GM12878 (cell line): ENCODE results near the gene CBX7. TPM values are rescaled to one million over a fixed set of nuclear protein-coding genes. Genes with fewer than 3 reads are reported as not detected.

Experiments used
- ATAC-seq: fragments of 200-7000 bp; cut with Tn5 transposase; 3 replicates; pipeline ENCODE4 v1.9.1; 2020; ENCODE audit warnings: mild to moderate bottlenecking, moderate library complexity
- BruUV-seq: library from RNA; stranded (reverse); fragments of 400-500 nt; replicated peaks from 2 replicates; lab custom pipeline; 2021; lab: Mats Ljungman, UMichigan
- CTCF ChIA-PET: fragments of 300-600 bp; sonication (Branson Sonifier 250); formaldehyde crosslinking; extraction: SDS; loops from one replicate; lab custom pipeline; 2021; ENCODE audit warnings: inconsistent platforms; lab: Yijun Ruan, JAX
- POLR2A ChIA-PET: fragments of 350-600 bp; formaldehyde crosslinking; extraction: SDS; loops from one replicate; lab custom pipeline; 2021; ENCODE audit warnings: inconsistent platforms; lab: Charles Lee
- RAD21 ChIA-PET: fragments of 300-600 bp; sonication (Branson Sonifier 250); formaldehyde crosslinking; loops from one replicate; lab custom pipeline; 2023; ENCODE audit warnings: antibody characterized with exemption; ENCODE audit not compliant: unreplicated experiment; lab: Charles Lee
- SMC1A ChIA-PET: fragments of 300-600 bp; sonication (Branson Sonifier 250); formaldehyde crosslinking; loops from one replicate; lab custom pipeline; 2023; ENCODE audit not compliant: unreplicated experiment, uncharacterized antibody; lab: Charles Lee
- DNase-seq: peaks from one replicate; pipeline ENCODE4 v3.0.0-alpha.2; 2011; ENCODE audit warnings: low read depth, low spot score
- FAIRE-seq: peaks from 3 replicates; lab custom pipeline; 2011; peaks lifted over from hg19 to GRCh38; lab: Jason Lieb, UNC
- H2AFZ ChIP-seq: 2 replicates; pipeline ENCODE4 v1.6.0; 2011; ENCODE audit warnings: low read depth, low read length, control low read depth; ENCODE audit not compliant: control insufficient read depth
- H3K27ac ChIP-seq: 2 replicates; pipeline ENCODE4 v1.5.1; 2011; ENCODE audit warnings: control low read depth; ENCODE audit not compliant: control insufficient read depth, insufficient read depth
- H3K27me3 ChIP-seq, 2 experiments: replicated peaks in 1 of 2; 2 replicates each; pipeline versions ENCODE4 v1.6.0 to v1.6.1; 2011; ENCODE audit warnings: low read length in 1 of 2; ENCODE audit not compliant: control insufficient read depth in 2 of 2, insufficient read depth in 2 of 2
- H3K36me3 ChIP-seq, 2 experiments: 2 replicates each; pipeline ENCODE4 v1.5.1; 2011; ENCODE audit warnings: low read length in 1 of 2; ENCODE audit not compliant: control insufficient read depth in 2 of 2, insufficient read depth in 2 of 2
- H3K4me1 ChIP-seq: 2 replicates; pipeline ENCODE4 v1.6.1; 2011; ENCODE audit warnings: mild to moderate bottlenecking, low read length, moderate library complexity, mixed read lengths; ENCODE audit not compliant: control insufficient read depth, insufficient read depth
- H3K4me2 ChIP-seq: 2 replicates; pipeline ENCODE4 v1.6.0; 2011; ENCODE audit warnings: control low read depth; ENCODE audit not compliant: control insufficient read depth, insufficient read depth
- H3K4me3 ChIP-seq: fragments of 200-600 bp; sonication (generic); 2 replicates; pipeline ENCODE4 v1.5.1; 2016
- H3K79me2 ChIP-seq: 2 replicates; pipeline ENCODE4 v1.6.0; 2011; ENCODE audit warnings: low read length; ENCODE audit not compliant: control insufficient read depth, insufficient read depth
- H3K9ac ChIP-seq: 2 replicates; pipeline ENCODE4 v1.8.0; 2011; ENCODE audit warnings: low read length, control low read depth, mixed read lengths; ENCODE audit not compliant: control insufficient read depth, insufficient read depth
- H3K9me3 ChIP-seq: replicated peaks from 3 replicates; pipeline ENCODE4 v1.5.1; 2011; ENCODE audit warnings: mild to moderate bottlenecking, low read length; ENCODE audit not compliant: control insufficient read depth, insufficient read depth
- H4K20me1 ChIP-seq: 2 replicates; pipeline ENCODE4 v1.6.0; 2011; ENCODE audit not compliant: control insufficient read depth, insufficient read depth
- ASH2L ChIP-seq: fragments of 300-600, 200-600 bp; sonication (generic); IDR thresholded peaks from 2 replicates; pipeline ENCODE4 v1.6.1; 2017; ENCODE audit warnings: low read depth, mild to moderate bottlenecking, borderline replicate concordance
- BACH1 ChIP-seq: fragments of 450-650 bp; IDR thresholded peaks from 2 replicates; pipeline ENCODE4 v1.6.1; 2017; ENCODE audit warnings: mild to moderate bottlenecking, borderline replicate concordance
- CEBPB ChIP-seq, 2 experiments: fragments of 150-350 bp in 1 of 2; IDR thresholded peaks; 2 replicates each; pipeline ENCODE4 v1.6.1; 2012 to 2014; ENCODE audit warnings: low read depth in 2 of 2, low read length in 2 of 2, borderline replicate concordance in 1 of 2, inconsistent platforms in 1 of 2
- CREB1 ChIP-seq: IDR thresholded peaks from 2 replicates; pipeline ENCODE4 v1.6.1; 2012; ENCODE audit warnings: low read depth, mild to moderate bottlenecking, inconsistent platforms
- EP300 ChIP-seq, 2 experiments: fragments of 150-350 bp in 1 of 2; IDR thresholded peaks; 2 replicates each; pipeline ENCODE4 v1.6.1; 2011 to 2012; ENCODE audit warnings: low read depth in 2 of 2, low read length in 2 of 2, borderline replicate concordance in 1 of 2, improper control_type of control experiment in 1 of 2, inconsistent platforms in 1 of 2; ENCODE audit not compliant: control insufficient read depth in 1 of 2
- GATAD2B ChIP-seq: fragments of 450-650 bp; conservative IDR thresholded peaks from 2 replicates; pipeline ENCODE4 v1.6.1; 2017; ENCODE audit warnings: low read depth, mild to moderate bottlenecking, moderate library complexity
- HDGF ChIP-seq: fragments of 450-650 bp; IDR thresholded peaks from 2 replicates; pipeline ENCODE4 v1.6.1; 2016; ENCODE audit warnings: antibody characterized with exemption
- IKZF2 ChIP-seq, 2 experiments: fragments of 450-650 bp; IDR thresholded peaks; 2 replicates each; pipeline ENCODE4 v1.6.1; 2017; ENCODE audit warnings: mild to moderate bottlenecking in 2 of 2, moderate library complexity in 2 of 2
- IRF4 ChIP-seq: IDR thresholded peaks from 2 replicates; pipeline ENCODE4 v1.6.1; 2011; ENCODE audit warnings: low read depth, low read length
- KAT2A ChIP-seq: conservative IDR thresholded peaks from 2 replicates; pipeline ENCODE4 v1.6.1; 2011; ENCODE audit warnings: low read depth, low read length; ENCODE audit not compliant: control insufficient read depth
- MTA2 ChIP-seq: fragments of 450-650 bp; IDR thresholded peaks from 2 replicates; pipeline ENCODE4 v1.6.1; 2016; ENCODE audit warnings: low read depth, mild to moderate bottlenecking, moderate library complexity
- MYC ChIP-seq: IDR thresholded peaks from 2 replicates; pipeline ENCODE4 v1.6.1; 2011; ENCODE audit warnings: mild to moderate bottlenecking, low read length, moderate library complexity, inconsistent platforms; ENCODE audit not compliant: insufficient read depth, insufficient replicate concordance, insufficient read length, severe bottlenecking
- NFXL1 ChIP-seq: fragments of 450-650 bp; IDR thresholded peaks from 2 replicates; pipeline ENCODE4 v1.6.1; 2017; ENCODE audit warnings: antibody characterized with exemption, mild to moderate bottlenecking, borderline replicate concordance
- NFYB ChIP-seq: IDR thresholded peaks from 2 replicates; pipeline ENCODE4 v1.6.1; 2011; ENCODE audit warnings: low read depth, mild to moderate bottlenecking, low read length, improper control_type of control experiment, moderate library complexity; ENCODE audit not compliant: insufficient read depth
- NR2C1 ChIP-seq: fragments of 450-650 bp; IDR thresholded peaks from 2 replicates; pipeline ENCODE4 v1.6.1; 2017; ENCODE audit warnings: antibody characterized with exemption, mild to moderate bottlenecking, moderate library complexity
- RUNX3 ChIP-seq: IDR thresholded peaks from 2 replicates; pipeline ENCODE4 v1.6.1; 2012; ENCODE audit warnings: low read length, inconsistent platforms
- TAF1 ChIP-seq: IDR thresholded peaks from 2 replicates; pipeline ENCODE4 v1.6.1; 2011; ENCODE audit warnings: mild to moderate bottlenecking, low read depth, low read length, borderline replicate concordance
- ZBED1 ChIP-seq: IDR thresholded peaks from 2 replicates; pipeline ENCODE4 v1.6.1; 2016; ENCODE audit warnings: borderline replicate concordance
- ZNF207 ChIP-seq: fragments of 450-650 bp; IDR thresholded peaks from 2 replicates; pipeline ENCODE4 v1.6.1; 2014; ENCODE audit warnings: antibody characterized with exemption, mild to moderate bottlenecking, borderline replicate concordance
- WGBS: methylation state at CpG from one replicate; pipeline ENCODE4 v1.1.6; 2016; ENCODE audit warnings: low lambda C conversion rate; ENCODE audit not compliant: insufficient replicate concordance, insufficient coverage; ENCODE audit errors: missing lambda C conversion rate; 5-methylcytosine and 5-hydroxymethylcytosine counted together
- in situ Hi-C: fragments of 300-500 bp; cut with MboI; formaldehyde crosslinking; loops from 9 replicates; pipeline ENCODE4 v1.14.3; 2018; ENCODE audit warnings: mixed read lengths
- intact Hi-C: fragments of 100-400 bp; cut with micrococcal nuclease; formaldehyde crosslinking; loops from one replicate; pipeline ENCODE4 v1.14.2; 2022; ENCODE audit not compliant: unreplicated experiment
- polyA plus RNA-seq, 11 experiments: library from polyadenylated mRNA; depleted of rRNA in 4 of 11; unstranded in 6 of 11; stranded (reverse) in 5 of 11; fragments of >200 nt; fragmentation: Nextera tagmentation in 4 of 11; fragmentation: Illumina TruSeq in 1 of 11; extraction: Ambion mirVana in 4 of 11; extraction: Trizol in 1 of 11; gene quantifications; 1 replicate in 1 of 11; 2 replicates in 10 of 11; pipeline versions ENCODE4 v1.2.1 to v1.2.3, GENCODE V29; 2011 to 2016; ENCODE audit warnings: inconsistent platforms in 2 of 11, missing spikeins in 2 of 11, low read depth in 1 of 11
- total RNA-seq, 4 experiments: library from RNA; depleted of rRNA in 3 of 4; stranded (reverse); fragments of >200 nt in 3 of 4; fragmentation: Illumina TruSeq in 1 of 4; extraction: Trizol in 1 of 4; gene quantifications; 2 replicates each; pipeline versions ENCODE4 v1.2.1 to v1.2.3, GENCODE V29; 2013 to 2021
- TF ChIP-seq, protein P1 (sequence below): fragments of 450-650 bp; IDR thresholded peaks from 2 replicates; pipeline ENCODE4 v1.6.1; 2016; ENCODE audit warnings: mild to moderate bottlenecking

The CBX7 gene
- total and polyA plus RNA-seq, 10 of the 15 experiments (the other 5 are each of a cell fraction or from before 2014, with no cell fraction given): 0.18 to 17.2 (median 5.6) TPM

DNA sequence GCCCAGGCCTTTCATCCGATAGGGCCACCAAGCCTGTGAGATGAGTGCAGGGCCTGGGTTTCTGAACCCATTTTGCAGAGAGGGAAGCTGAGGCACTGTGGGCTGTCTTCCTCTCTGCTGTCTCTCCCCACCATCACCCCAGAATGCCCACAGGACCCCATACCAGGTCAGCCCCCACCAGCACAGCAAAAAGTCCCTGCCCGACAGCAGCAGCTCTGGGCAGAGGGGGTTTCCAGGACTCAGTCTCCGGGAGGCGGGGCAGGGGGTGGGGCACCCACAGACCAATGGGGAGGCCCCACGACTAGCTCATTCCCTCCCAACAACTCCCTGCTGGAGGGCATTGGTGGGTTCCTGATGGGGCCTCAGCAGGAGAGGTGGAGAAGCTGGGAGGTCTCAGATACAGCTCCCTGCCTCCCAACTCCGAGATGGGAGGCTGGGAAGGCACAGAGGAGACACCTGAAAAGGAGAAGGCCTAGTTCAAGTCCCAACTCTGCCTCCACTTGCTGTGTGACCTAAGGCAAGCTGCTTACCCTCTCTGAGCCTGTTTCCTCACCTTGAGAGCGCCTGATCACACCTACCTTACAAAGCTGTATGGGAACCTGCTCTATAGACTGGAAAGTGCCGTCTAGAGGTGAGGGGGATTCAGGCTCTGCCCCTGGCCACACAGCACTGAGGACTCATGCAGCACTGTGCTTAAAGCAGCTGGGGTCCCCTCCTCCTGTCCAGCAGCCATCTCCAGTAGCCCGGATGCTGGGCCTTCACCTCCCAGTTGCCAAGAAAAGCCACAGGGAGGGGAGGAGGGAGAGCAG, 3.5 kb downstream of the CBX7 start:
- BruUV-seq: TSS peak; percentile 18
- Histone ChIP-seq H3K27me3 (peaks cover 3 to 8% of the 10 kb centered on the region in 2 experiments), H3K9me3 (no peaks in the 10 kb centered on the region), H3K9ac (peak overlapping the region; percentile 81), H3K4me1 (peaks cover 55% of the 10 kb centered on the region), H3K4me3 (peak overlapping the region; percentile 67), H3K36me3 (no peaks in the 10 kb centered on the region; a peak in 1 of 4 replicates), H4K20me1 (no peaks in the 10 kb centered on the region), H3K4me2 (peak overlapping the region; percentile 96), H2AFZ (peak overlapping the region; percentile 37), H3K79me2 (peaks cover 46% of the 10 kb centered on the region), H3K27ac (peak overlapping the region; percentile 97)
- ChIA-PET CTCF (interaction anchor here (0.5 to 3.7 kb wide), 20 partner anchors 14 to 397 kb away, joined by 3 to 18 read pairs (median 4); partner anchors contain the start of genes MIEF1 and TAB1), SMC1A (interaction anchor here (0.6 to 2.3 kb wide), 19 partner anchors 14 to 380 kb away, joined by 3 to 11 read pairs (median 4); no protein-coding TSS in a partner anchor), RAD21 (interaction anchor here (0.8 to 6.4 kb wide), 19 partner anchors 13 to 380 kb away, joined by 3 to 32 read pairs (median 6); partner anchors contain the start of genes APOBEC3H, ATF4 and RPL3), POLR2A (interaction anchor here (0.6 to 2.9 kb wide), 24 partner anchors 13 to 895 kb away, joined by 3 to 23 read pairs (median 5); partner anchors contain the start of genes APOBEC3B, APOBEC3C, APOBEC3D and APOBEC3H)
- 20% methylated on average over 9 of the region's 9 CpGs for WGBS
- DNase-seq (peak; percentile 69), FAIRE-seq (peak; percentile 62), ATAC-seq (peak; percentile 75)
- intact Hi-C loops: no loop called here
- in situ Hi-C loops: no loop called here
- TF ChIP-seq ASH2L (no peak), KAT2A (no peak), CEBPB (IDR thresholded peaks at IDR 0.05; ENCODE audit: borderline replicate concordance in 1 of 2, low read depth in 2 of 2, low read length in 2 of 2) (no peak), ZBED1 (no peak), RUNX3 (no peak), NR2C1 (no peak), TAF1 (0 out of 2 replicates have a peak, but pooled peaks have one; percentile 32), NFYB (peak; percentile 79), NFXL1 (peak; percentile 97), BACH1 (peak; percentile 10; the same call in 1 of the 2 replicates), CREB1 (0 out of 2 replicates have a peak, but pooled peaks have one; percentile 31), MTA2 (peak; percentile 51; the same call in 1 of the 2 replicates), ZNF207 (0 out of 2 replicates have a peak, but pooled peaks have one; percentile 49), MYC (no peak), GATAD2B (peak; percentile 63), HDGF (no peak; the same call in 1 of the 2 replicates), IKZF2 (IDR thresholded peaks at IDR 0.05) (peak in 1 of 2 experiments; percentile 67; a peak in 2 of 4 replicates), EP300 (IDR thresholded peaks at IDR 0.05; ENCODE audit: borderline replicate concordance in 1 of 2, control insufficient read depth in 1 of 2, low read depth in 2 of 2, low read length in 2 of 2) (peak in 1 of 2 experiments; percentile 69; a peak in 2 of 4 replicates), IRF4 (no peak)
- TF ChIP-seq, protein P1, sequence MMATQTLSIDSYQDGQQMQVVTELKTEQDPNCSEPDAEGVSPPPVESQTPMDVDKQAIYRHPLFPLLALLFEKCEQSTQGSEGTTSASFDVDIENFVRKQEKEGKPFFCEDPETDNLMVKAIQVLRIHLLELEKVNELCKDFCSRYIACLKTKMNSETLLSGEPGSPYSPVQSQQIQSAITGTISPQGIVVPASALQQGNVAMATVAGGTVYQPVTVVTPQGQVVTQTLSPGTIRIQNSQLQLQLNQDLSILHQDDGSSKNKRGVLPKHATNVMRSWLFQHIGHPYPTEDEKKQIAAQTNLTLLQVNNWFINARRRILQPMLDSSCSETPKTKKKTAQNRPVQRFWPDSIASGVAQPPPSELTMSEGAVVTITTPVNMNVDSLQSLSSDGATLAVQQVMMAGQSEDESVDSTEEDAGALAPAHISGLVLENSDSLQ: no peak; the same call in 1 of the 2 replicates
